GM13977 (cell line): Measurements from ENCODE around the gene PM20D2.

Experiments used
- DNase-seq: peaks from one replicate; pipeline ENCODE4 v3.0.0; 2012; ENCODE audit warnings: low spot score
- in situ Hi-C: fragments of 300-500 bp; cut with MboI; formaldehyde crosslinking; loops from one replicate; pipeline ENCODE4 v1.12.0; 2022; ENCODE audit warnings: low sequenced_read_pairs, low pct_unique_long_range_greater_than_20kb, mixed read lengths, inconsistent platforms; ENCODE audit not compliant: unreplicated experiment
- TF ChIP-seq, protein P1 (sequence below): IDR thresholded peaks from 2 replicates; pipeline ENCODE4 v1.5.1; 2012; ENCODE audit warnings: mild to moderate bottlenecking, control low read depth; ENCODE audit not compliant: insufficient read depth; ENCODE audit errors: extremely low read depth, missing control alignments

PM20D2 gene

DNA sequence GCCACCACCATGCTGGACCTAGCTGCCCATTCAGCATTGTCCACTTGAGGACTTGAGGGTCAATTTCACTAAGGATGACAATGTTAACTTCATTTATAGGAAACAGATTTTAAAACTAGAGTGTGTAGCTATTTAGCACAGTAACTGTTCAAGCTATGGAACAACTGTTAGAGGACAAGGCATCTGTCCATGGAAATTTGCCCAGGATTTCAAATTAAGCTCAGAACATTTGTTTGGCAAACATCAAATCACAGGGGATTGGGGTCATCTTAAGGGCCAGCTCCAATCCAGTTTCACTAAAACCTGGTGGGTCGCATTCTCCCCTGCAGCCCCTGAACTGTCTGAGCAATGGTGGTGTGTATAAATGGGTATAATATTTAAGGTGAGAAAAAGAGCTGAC lies 35.1 kb downstream of the PM20D2 start:
- in situ Hi-C loops, result no loop called here
- TF ChIP-seq, protein P1, sequence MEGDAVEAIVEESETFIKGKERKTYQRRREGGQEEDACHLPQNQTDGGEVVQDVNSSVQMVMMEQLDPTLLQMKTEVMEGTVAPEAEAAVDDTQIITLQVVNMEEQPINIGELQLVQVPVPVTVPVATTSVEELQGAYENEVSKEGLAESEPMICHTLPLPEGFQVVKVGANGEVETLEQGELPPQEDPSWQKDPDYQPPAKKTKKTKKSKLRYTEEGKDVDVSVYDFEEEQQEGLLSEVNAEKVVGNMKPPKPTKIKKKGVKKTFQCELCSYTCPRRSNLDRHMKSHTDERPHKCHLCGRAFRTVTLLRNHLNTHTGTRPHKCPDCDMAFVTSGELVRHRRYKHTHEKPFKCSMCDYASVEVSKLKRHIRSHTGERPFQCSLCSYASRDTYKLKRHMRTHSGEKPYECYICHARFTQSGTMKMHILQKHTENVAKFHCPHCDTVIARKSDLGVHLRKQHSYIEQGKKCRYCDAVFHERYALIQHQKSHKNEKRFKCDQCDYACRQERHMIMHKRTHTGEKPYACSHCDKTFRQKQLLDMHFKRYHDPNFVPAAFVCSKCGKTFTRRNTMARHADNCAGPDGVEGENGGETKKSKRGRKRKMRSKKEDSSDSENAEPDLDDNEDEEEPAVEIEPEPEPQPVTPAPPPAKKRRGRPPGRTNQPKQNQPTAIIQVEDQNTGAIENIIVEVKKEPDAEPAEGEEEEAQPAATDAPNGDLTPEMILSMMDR, result no peak

DNA sequence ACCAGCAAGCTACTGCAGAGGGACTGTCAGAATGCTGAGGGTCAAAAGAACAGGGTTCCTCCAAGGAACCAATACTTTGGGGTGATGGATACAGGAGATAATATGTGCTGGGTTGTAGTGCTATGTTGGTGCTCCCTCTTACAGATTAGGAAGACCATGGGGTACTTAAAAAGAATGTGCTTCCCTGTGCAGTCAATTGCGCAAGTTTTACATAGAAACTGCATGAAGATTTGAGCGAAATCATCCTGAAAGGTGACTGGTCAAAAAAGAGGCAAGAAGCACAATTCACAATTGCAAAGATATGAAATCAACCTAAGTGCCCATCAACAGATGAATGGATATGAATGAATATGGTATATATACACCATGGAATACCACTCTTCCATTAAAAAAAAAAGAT lies 37.4 kb downstream of the PM20D2 start:
- TF ChIP-seq, protein P1, result no peak
- in situ Hi-C loops, result no loop called here
- DNase-seq, result no peak

More for the DNA sequence above, 35.1 kb downstream of the PM20D2 start:
- DNase-seq, result no peak

DNA sequence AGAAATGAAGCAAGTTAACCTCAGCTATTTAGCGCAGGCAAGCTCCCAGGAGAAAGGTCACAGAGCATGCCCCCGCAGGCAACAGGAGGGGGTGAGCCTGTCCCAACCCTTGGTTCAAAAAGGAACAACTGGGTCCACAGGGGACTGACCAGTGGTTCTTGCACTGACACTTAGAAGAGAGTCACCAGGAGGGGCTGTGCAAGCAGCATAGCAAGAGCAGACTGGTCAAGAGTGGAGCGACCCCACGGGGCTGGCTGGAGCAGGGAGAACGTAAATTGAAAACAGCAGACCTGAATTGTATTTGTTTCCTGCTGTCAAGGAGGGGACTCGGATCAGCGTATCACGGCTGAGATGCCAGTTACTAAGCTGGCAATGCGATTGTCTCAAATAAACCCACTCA lies 38.5 kb downstream of the PM20D2 start:
- TF ChIP-seq, protein P1, result no peak
- DNase-seq, result no peak
- in situ Hi-C loops, result no loop called here

DNA sequence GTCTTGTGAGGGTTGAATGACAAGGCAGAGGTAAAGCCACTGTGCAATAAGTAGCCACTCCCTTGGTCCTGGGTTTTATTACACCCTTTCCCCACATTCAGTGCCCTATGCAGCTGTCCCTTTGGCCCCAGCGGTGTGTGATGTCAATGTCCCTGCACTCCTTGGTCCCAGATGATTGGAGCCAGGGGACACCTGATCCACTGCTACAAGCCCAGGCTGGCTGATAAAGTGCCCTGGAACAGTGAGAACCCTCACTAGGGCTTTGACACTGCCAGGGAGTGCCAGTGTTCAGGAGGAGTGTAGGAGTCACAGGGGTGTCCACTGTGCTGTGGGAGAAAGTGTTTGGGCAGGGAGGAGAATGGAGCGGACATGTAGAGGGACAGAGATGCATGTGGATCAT lies 40.9 kb downstream of the PM20D2 start:
- no peak for DNase-seq
- TF ChIP-seq, protein P1, result no peak
- in situ Hi-C loops, result no loop called here

DNA sequence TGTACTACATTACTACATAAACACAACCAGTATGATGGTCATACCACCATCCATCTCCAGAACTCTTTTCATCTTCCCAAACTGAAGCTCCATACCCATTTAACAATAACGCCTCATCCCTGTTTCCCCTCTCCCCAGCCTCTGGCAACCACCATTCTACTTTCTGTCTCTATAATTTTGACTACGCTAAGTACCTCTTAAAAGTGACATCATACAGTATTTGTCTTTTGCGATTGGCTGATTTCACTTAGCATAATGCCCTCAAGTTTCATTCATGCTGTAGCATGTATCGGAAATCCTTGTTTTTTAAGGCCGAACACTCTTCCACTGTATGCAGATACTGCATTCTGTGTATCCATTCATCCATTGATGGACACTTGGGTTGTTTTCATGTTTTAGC lies 41.6 kb downstream of the PM20D2 start:
- no peak for DNase-seq
- TF ChIP-seq, protein P1, result no peak
- in situ Hi-C loops, result no loop called here

DNA sequence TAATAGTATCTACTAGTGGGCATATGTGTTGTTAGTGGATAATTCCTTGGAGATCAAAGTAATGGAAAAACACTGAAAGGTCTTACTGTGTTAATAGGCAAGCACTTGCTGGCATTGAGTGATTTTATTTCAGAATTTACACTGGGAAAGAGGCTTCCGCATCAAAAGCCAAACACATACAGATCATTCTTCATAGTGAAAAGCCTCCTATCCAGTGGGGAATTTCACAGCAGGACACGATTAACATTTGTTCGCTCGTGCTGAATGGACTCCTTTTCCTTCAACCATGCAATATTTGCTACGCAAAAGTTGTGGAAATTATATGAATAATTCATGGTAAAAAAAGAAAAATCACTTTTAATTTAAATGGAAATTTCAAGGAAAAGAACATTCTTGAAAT lies 44.9 kb downstream of the PM20D2 start:
- DNase-seq, result no peak
- in situ Hi-C loops, result no loop called here
- TF ChIP-seq, protein P1, result no peak

DNA sequence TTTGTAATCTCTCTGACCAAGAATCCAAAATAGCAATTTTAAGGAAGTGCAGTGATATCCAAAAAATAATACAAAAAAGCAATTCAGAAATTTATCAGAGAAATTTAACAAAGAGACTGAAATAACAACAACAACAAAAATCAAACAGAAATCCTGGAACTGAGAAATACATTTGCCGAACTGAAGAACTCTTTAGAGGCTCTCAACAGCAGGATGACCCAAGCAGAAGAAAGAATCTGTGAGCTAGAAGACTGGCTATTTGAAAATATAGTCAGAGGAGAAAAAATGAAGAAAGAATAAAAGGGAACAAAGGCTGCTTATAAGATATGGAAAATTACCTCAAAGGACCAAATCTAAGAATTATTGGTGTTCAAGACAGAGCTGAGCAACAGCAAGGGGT lies 48.7 kb downstream of the PM20D2 start:
- TF ChIP-seq, protein P1, result no peak
- DNase-seq, result no peak
- in situ Hi-C loops, result no loop called here
